Uterus (tissue), 2 donors: ENCODE results near the gene BRDT.

Source experiments
- POLR2A ChIP-seq, 2 donors: fragments of 450-650 bp; IDR thresholded peaks; one replicate each; pipeline ENCODE4 v1.6.1; 2016; ENCODE audit warnings: antibody characterized with exemption in 2 of 2, mild to moderate bottlenecking in 1 of 2, moderate library complexity in 1 of 2
- TF ChIP-seq, protein P1 (sequence below), 4 experiments: fragments of 200-600 bp in 2 of 4; fragments of 450-650 bp in 2 of 4; sonication (generic) in 2 of 4; IDR thresholded peaks; one replicate each; pipeline ENCODE4 v1.5.1; 2016 to 2019; ENCODE audit warnings: antibody characterized with exemption in 4 of 4, mild to moderate bottlenecking in 2 of 4, moderate library complexity in 1 of 4

DNA sequence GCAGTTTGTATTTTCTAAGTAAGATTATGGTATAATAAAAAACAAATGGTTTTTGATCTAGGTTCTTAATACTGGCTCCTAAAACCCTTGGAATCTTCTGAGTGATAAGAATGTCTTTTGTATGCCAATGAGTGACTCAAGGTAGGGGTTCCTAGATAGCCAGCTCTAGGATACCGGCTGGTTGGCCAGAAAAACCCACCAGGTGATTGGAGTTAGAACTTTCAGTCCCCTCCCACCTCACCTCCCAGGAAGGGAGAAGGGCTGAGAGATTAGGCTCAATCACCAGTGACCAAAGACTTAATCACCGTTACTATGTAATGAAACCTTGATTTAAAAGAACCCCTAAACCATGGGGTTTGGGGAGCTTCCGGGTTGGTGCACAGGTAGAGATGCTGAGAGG lies 8.7 kb upstream of the BRDT start:
- TF ChIP-seq, protein P1, sequence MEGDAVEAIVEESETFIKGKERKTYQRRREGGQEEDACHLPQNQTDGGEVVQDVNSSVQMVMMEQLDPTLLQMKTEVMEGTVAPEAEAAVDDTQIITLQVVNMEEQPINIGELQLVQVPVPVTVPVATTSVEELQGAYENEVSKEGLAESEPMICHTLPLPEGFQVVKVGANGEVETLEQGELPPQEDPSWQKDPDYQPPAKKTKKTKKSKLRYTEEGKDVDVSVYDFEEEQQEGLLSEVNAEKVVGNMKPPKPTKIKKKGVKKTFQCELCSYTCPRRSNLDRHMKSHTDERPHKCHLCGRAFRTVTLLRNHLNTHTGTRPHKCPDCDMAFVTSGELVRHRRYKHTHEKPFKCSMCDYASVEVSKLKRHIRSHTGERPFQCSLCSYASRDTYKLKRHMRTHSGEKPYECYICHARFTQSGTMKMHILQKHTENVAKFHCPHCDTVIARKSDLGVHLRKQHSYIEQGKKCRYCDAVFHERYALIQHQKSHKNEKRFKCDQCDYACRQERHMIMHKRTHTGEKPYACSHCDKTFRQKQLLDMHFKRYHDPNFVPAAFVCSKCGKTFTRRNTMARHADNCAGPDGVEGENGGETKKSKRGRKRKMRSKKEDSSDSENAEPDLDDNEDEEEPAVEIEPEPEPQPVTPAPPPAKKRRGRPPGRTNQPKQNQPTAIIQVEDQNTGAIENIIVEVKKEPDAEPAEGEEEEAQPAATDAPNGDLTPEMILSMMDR (IDR thresholded peaks at IDR 0.05), result no peak
- TF ChIP-seq POLR2A (IDR thresholded peaks at IDR 0.05), result no peak
